ENCODE data around the gene DCXR.

The DCXR gene

GRCh38 chr17:82010575-82011525, 26.6 kb downstream of the DCXR start:
- H3K9me3 Mint-ChIP-seq = no peaks in the 10 kb centered on the region
- H3K27me3 Mint-ChIP-seq (ENCODE audit: low read depth, poor library complexity) = no peaks in the 10 kb centered on the region
- H3K27ac Mint-ChIP-seq = no peak overlapping the region
- peaks cover 25% of the 10 kb centered on the region for H3K4me1 Mint-ChIP-seq
- TF ChIP-seq CTCF (IDR thresholded peaks at IDR 0.05) = no peak
- DNase-seq = no peak
- H3K36me3 Mint-ChIP-seq (ENCODE audit: low read depth) = no peaks in the 10 kb centered on the region
- H3K4me3 Mint-ChIP-seq = no peak overlapping the region

GRCh38 chr17:82009413-82009812, 28.1 kb downstream of the DCXR start:
- TF ChIP-seq CTCF (IDR thresholded peaks at IDR 0.05) = no peak
- Mint-ChIP-seq H3K4me3 (no peak overlapping the region), H3K4me1 (peaks cover 29% of the 10 kb centered on the region), H3K9me3 (no peaks in the 10 kb centered on the region), H3K36me3 (ENCODE audit: low read depth) (no peaks in the 10 kb centered on the region), H3K27ac (no peak overlapping the region), H3K27me3 (ENCODE audit: low read depth, poor library complexity) (no peaks in the 10 kb centered on the region)
- no peak for DNase-seq

- H3K4me1 Mint-ChIP-seq = peaks cover 29% of the 10 kb centered on the region
- no peaks in the 10 kb centered on the region for H3K9me3 Mint-ChIP-seq
- H3K36me3 Mint-ChIP-seq (ENCODE audit: low read depth) = no peaks in the 10 kb centered on the region
- no peak for DNase-seq
- H3K4me3 Mint-ChIP-seq = no peak overlapping the region
- no peaks in the 10 kb centered on the region for H3K27me3 Mint-ChIP-seq (ENCODE audit: low read depth, poor library complexity)
- TF ChIP-seq CTCF (IDR thresholded peaks at IDR 0.05) = no peak
- H3K27ac Mint-ChIP-seq = no peak overlapping the region
Observed at GRCh38 chr17:82008941-82009405, 28.5 kb downstream of the DCXR start.

GRCh38 chr17:82008258-82008940, 29.1 kb downstream of the DCXR start:
- H3K27ac Mint-ChIP-seq = no peak overlapping the region
- DNase-seq = no peak
- no peak overlapping the region for H3K4me3 Mint-ChIP-seq
- TF ChIP-seq CTCF (IDR thresholded peaks at IDR 0.05) = no peak
- no peaks in the 10 kb centered on the region for H3K36me3 Mint-ChIP-seq (ENCODE audit: low read depth)
- H3K9me3 Mint-ChIP-seq = no peaks in the 10 kb centered on the region
- peaks cover 32% of the 10 kb centered on the region for H3K4me1 Mint-ChIP-seq
- H3K27me3 Mint-ChIP-seq (ENCODE audit: low read depth, poor library complexity) = no peaks in the 10 kb centered on the region

GRCh38 chr17:82007495-82008257, 29.8 kb downstream of the DCXR start:
- H3K27ac Mint-ChIP-seq = no peak overlapping the region
- H3K36me3 Mint-ChIP-seq (ENCODE audit: low read depth) = no peaks in the 10 kb centered on the region
- no peak overlapping the region for H3K4me3 Mint-ChIP-seq
- H3K27me3 Mint-ChIP-seq (ENCODE audit: low read depth, poor library complexity) = no peaks in the 10 kb centered on the region
- TF ChIP-seq CTCF (IDR thresholded peaks at IDR 0.05) = no peak
- peaks cover 32% of the 10 kb centered on the region for H3K4me1 Mint-ChIP-seq
- no peaks in the 10 kb centered on the region for H3K9me3 Mint-ChIP-seq
- peak; percentile 8 for DNase-seq

Measured in nephron progenitor cell (in vitro differentiated cells).